ENCODE data around the gene ASTL.

The ASTL gene

DNA sequence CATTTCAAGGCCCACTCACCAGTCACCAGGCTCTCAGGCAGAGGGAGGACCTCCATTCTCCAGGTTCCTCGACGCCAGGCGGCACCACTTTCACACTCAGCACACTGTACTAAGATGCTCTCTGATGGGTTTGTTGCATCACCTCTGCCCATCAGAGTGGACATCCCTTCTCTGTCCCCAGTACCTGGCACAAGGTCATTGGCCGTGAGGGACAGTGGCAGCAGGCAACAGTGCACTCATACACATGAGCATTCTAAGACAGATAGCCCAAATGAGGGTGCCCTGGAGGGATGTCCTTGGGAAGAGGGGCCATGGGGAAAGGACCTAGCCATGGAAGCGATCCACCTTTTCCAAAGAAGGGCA is 18.9 kb downstream of the ASTL start:
- Histone ChIP-seq H3K4me3 (ENCODE audit: low read depth, low read length) (no peak overlapping the region), H3K9ac (ENCODE audit: low read depth, low read length) (no peak overlapping the region), H3K9me3 (ENCODE audit: control insufficient read depth, insufficient read depth, low read length) (no peaks in the 10 kb centered on the region), H3K4me1 (ENCODE audit: control insufficient read depth, insufficient read depth, low read length) (peaks cover 4% of the 10 kb centered on the region), H3K27me3 (ENCODE audit: control insufficient read depth, insufficient read depth, low read length) (peaks cover 36% of the 10 kb centered on the region), H3K36me3 (ENCODE audit: control insufficient read depth, insufficient read depth, low read length) (no peaks in the 10 kb centered on the region)

DNA sequence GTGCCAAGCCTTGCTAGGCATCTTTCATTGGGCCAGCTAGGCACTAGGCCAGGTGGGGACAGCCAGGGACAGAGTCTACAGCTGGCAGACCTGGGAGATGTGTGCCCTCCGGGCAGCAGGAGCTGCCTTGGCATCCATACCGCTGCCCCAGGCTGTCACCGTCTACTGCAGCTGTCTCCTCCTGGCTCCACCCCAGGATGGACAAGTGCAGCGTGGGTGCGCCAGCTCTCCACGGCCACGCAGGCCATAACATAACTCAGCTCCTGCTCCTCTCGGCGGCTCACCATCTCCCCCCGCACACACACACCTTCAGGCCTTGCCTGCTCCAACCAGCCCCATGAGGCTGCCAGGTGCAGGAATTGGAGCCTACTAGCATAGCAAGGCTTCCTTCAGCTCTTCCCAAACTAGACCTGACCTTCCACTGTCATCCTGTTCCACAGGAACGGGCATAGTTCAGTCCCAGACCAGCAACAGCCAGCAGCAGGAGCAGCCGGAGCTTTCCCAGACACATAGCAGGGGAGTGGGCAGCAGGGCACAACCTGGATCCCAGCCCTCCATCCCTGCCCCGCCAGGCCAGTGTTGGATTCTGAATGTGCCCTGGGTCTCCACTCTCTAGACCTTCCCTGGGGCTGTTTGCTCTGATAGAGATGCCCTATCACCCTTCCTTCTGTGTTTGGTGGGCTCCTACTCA is 19.5 kb downstream of the ASTL start:
- Histone ChIP-seq H3K36me3 (ENCODE audit: control insufficient read depth, insufficient read depth, low read length) (no peaks in the 10 kb centered on the region), H3K27me3 (ENCODE audit: control insufficient read depth, insufficient read depth, low read length) (peaks cover 36% of the 10 kb centered on the region), H3K4me3 (ENCODE audit: low read depth, low read length) (no peak overlapping the region), H3K9ac (ENCODE audit: low read depth, low read length) (no peak overlapping the region), H3K9me3 (ENCODE audit: control insufficient read depth, insufficient read depth, low read length) (no peaks in the 10 kb centered on the region), H3K4me1 (ENCODE audit: control insufficient read depth, insufficient read depth, low read length) (peaks cover 4% of the 10 kb centered on the region)

DNA sequence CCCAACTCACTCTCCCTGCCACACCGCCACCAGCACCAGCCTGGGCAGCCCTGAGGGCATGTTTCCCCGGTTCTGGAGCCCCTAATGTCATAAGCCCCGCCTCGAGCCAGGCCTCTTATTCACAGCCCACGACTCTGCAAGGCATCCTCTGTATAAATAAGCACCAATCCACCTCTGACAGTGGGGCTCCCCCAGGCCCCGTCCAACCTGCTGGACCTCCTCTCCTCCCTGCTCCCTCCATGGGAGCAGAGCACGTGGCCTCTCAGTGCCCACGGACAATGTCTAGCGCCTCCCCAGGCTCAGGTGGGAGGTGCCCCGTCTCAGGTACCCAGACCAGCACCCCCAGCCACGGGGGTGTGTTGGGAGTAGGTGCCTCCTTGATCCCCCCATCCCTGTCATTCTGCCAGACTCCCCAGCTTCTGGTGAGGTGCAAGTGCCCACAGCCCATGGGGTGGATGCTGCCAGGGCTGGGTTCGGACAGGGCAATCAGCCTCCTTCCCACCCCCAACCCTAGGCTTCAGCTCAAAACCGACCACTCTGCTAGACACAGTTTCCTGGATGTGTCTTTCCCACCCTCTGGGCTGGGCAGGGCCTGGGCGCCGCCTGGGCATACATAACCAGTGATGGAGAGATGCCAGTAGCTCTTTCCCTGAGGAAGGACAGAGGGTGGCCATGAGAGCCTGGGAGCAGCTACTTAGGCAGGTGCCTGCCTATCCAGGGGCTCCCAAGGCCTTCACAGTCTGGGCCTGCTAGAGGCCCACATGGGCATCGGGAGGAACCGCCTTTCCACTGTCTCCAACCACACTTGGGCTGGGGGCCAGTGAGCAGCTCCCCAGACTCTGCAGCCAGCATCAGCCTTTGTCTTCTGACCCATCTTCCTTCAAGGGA is 20.4 kb downstream of the ASTL start:
- Histone ChIP-seq H3K36me3 (ENCODE audit: control insufficient read depth, insufficient read depth, low read length) (no peaks in the 10 kb centered on the region), H3K9me3 (ENCODE audit: control insufficient read depth, insufficient read depth, low read length) (no peaks in the 10 kb centered on the region), H3K4me1 (ENCODE audit: control insufficient read depth, insufficient read depth, low read length) (peaks cover 4% of the 10 kb centered on the region), H3K9ac (ENCODE audit: low read depth, low read length) (no peak overlapping the region), H3K4me3 (ENCODE audit: low read depth, low read length) (peak overlapping the region; percentile 52), H3K27me3 (ENCODE audit: control insufficient read depth, insufficient read depth, low read length) (peaks cover 36% of the 10 kb centered on the region)

DNA sequence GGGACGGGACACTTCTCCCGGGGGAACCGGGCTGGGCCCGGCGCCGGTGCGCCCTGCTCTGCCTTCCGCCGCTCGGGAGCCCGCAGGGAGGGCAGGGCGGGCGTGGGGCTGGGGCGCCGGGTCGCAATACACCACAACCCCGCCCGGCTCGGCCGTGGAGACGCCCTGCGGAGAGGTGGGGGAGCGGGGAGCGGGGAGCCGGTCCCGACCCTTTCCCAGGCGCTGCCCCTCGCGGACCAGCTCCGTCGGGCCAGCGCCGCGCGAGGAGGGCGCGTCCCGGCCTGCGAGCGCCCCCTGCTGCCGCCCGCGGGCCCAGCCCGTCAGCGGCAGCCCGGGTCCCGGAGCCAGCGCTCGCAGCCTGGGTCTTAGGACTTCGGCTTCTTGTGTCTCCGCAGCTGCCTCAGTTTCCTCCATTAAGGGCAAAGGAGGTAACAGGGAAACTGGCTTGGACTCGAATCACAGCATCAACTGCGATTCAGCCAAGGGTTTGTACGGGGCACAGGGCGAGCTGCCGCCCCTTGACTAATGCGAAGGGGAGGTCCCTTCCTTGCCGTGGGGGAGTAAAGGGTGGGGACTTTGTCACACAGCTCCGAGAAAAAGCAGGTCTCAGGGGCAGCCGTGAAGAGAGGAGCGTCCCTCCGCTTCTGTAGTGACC is 21.3 kb downstream of the ASTL start:
- no peaks in the 10 kb centered on the region for H3K9me3 ChIP-seq (ENCODE audit: control insufficient read depth, insufficient read depth, low read length)
- H3K4me1 ChIP-seq (ENCODE audit: control insufficient read depth, insufficient read depth, low read length) = peaks cover 4% of the 10 kb centered on the region
- peak overlapping the region; percentile 52 for H3K4me3 ChIP-seq (ENCODE audit: low read depth, low read length)
- H3K27me3 ChIP-seq (ENCODE audit: control insufficient read depth, insufficient read depth, low read length) = peaks cover 36% of the 10 kb centered on the region
- no peaks in the 10 kb centered on the region for H3K36me3 ChIP-seq (ENCODE audit: control insufficient read depth, insufficient read depth, low read length)
- no peak overlapping the region for H3K9ac ChIP-seq (ENCODE audit: low read depth, low read length)

DNA sequence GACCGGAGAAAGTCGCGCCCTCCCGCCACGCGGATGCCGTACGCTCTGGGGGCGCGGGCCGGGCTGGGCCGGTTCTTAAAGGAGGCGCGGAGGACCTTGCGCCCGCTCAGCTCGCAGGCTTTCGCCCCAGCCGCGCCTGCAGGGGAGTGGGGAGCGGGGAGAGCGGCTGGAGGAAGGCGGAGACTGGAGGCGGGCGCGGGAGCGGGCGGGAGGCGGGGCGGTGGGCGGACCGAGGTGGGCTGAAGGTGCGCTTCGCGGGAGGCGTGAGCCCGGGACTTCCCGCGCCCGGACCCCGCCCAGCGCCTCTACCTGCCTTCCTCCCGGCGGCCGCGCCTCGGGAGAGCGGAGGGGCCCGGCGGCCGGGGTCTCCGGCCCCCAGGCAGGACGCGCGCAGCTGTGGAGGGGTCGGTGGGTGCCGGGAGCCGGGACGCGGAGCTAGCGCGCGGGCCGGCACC is 21.9 kb downstream of the ASTL start, which contains the start of gene ADRA2B:
TSS of gene ADRA2B (minus strand) at position 148 of the 455 bp plus-strand sequence. CDS start 422 bp downstream, outside the sequence.
- H3K36me3 ChIP-seq (ENCODE audit: control insufficient read depth, insufficient read depth, low read length) = no peaks in the 10 kb centered on the region
- H3K27me3 ChIP-seq (ENCODE audit: control insufficient read depth, insufficient read depth, low read length) = peaks cover 36% of the 10 kb centered on the region
- no peaks in the 10 kb centered on the region for H3K9me3 ChIP-seq (ENCODE audit: control insufficient read depth, insufficient read depth, low read length)
- peak within 1 kb of the TSS; percentile 55 for H3K4me3 ChIP-seq (ENCODE audit: low read depth, low read length)
- H3K9ac ChIP-seq (ENCODE audit: low read depth, low read length) = no peak within 1 kb of the TSS
- peaks cover 4% of the 10 kb centered on the region for H3K4me1 ChIP-seq (ENCODE audit: control insufficient read depth, insufficient read depth, low read length)

DNA sequence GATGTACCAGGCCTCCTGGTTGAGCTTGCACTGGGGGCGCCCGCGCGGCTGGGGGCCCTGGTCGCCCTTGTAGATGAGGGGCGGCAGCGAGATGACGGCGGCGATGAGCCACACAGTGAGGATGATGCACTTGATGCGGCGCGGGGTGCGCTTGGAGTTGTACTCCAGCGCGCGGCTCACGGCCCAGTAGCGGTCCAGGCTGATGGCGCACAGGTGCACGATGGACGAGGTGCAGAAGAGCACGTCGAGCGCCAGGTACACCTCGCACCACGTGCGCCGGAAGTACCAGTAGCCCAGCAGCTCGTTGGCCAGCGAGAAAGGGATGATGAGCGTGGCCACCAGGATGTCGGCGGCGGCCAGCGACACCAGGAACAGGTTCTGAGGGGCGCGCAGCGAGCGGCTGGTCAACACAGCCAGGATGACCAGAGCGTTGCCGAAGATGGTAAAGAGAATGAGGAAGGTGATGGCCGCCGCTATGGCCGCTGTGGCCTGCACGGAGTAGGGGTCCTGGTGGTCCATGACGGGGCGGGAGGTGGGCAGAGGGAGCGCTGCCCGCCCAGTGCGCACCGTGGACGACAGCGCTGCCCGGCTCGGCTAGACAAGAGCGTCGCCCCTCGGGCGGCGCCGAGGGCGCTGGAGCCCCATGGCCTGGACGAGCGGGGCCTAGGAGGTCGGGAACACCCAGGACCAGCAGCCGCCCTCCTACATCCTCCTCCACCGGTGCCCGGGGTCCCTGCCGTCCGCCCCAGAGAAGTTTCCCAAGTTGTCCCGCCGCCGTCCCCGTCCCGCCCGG is 22.5 kb downstream of the ASTL start:
- Histone ChIP-seq H3K9me3 (ENCODE audit: control insufficient read depth, insufficient read depth, low read length) (no peaks in the 10 kb centered on the region), H3K36me3 (ENCODE audit: control insufficient read depth, insufficient read depth, low read length) (no peaks in the 10 kb centered on the region), H3K4me3 (ENCODE audit: low read depth, low read length) (peak overlapping the region; percentile 55), H3K4me1 (ENCODE audit: control insufficient read depth, insufficient read depth, low read length) (peaks cover 4% of the 10 kb centered on the region), H3K27me3 (ENCODE audit: control insufficient read depth, insufficient read depth, low read length) (peaks cover 32% of the 10 kb centered on the region), H3K9ac (ENCODE audit: low read depth, low read length) (no peak overlapping the region)

DNA sequence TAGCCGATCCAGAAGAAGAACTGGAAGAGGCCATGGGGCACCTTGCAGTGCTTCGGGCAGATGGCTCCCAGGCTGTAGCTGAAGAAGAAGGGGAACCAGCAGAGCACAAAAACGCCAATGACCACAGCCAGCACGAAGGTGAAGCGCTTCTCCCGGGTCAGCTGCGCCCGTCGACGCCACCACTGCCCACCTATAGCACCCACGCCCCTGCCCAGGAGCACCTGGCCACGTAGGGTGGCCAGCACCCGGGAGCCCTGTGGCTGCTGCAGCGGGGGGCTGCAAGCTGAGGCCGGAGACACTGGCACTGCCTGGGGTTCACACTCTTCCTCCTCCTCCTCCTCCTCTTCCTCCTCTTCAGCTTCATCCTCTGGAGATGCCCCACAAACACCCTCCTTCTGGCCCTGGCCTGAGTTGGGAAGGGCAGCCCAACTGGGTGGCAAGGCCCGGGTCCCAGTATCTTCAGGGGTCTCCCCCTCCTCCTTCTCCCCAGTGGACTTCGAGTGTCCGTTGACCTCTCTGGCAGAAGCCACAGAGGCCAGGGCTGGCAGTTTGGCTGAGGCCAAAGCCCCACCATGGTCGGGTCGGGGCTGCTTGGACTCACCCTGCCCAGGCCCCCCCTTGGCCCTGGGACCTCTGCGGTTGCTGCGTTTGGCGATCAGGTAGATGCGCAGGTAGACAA is 23.3 kb downstream of the ASTL start:
- Histone ChIP-seq H3K9ac (ENCODE audit: low read depth, low read length) (no peak overlapping the region), H3K27me3 (ENCODE audit: control insufficient read depth, insufficient read depth, low read length) (peaks cover 32% of the 10 kb centered on the region)

DNA sequence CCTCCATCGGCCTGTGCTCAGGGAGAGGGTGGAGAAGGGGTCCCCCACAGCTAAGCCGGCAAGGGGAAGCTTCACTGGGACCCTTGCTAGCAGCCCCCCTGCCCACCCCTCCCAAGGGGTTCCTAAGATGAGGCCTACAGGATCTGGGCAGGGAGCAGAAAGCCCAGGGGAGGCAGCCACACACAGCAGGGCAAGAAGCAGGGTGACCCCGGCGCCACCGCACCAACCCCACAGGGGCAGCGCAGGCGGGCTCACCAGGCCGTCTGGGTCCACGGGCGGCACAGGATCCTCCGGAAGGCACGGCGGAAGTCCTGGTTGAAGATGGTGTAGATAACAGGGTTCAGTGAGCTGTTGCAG is 23.8 kb downstream of the ASTL start:
- H3K4me1 ChIP-seq (ENCODE audit: control insufficient read depth, insufficient read depth, low read length) = peaks cover 4% of the 10 kb centered on the region
- H3K9ac ChIP-seq (ENCODE audit: low read depth, low read length) = no peak overlapping the region
- H3K9me3 ChIP-seq (ENCODE audit: control insufficient read depth, insufficient read depth, low read length) = no peaks in the 10 kb centered on the region
- H3K36me3 ChIP-seq (ENCODE audit: control insufficient read depth, insufficient read depth, low read length) = no peaks in the 10 kb centered on the region
- H3K4me3 ChIP-seq (ENCODE audit: low read depth, low read length) = no peak overlapping the region
- peaks cover 30% of the 10 kb centered on the region for H3K27me3 ChIP-seq (ENCODE audit: control insufficient read depth, insufficient read depth, low read length)

More for the DNA sequence above, 23.3 kb downstream of the ASTL start:
- H3K4me1 ChIP-seq (ENCODE audit: control insufficient read depth, insufficient read depth, low read length) = peaks cover 4% of the 10 kb centered on the region
- no peaks in the 10 kb centered on the region for H3K9me3 ChIP-seq (ENCODE audit: control insufficient read depth, insufficient read depth, low read length)
- H3K4me3 ChIP-seq (ENCODE audit: low read depth, low read length) = no peak overlapping the region
- H3K36me3 ChIP-seq (ENCODE audit: control insufficient read depth, insufficient read depth, low read length) = no peaks in the 10 kb centered on the region

DNA sequence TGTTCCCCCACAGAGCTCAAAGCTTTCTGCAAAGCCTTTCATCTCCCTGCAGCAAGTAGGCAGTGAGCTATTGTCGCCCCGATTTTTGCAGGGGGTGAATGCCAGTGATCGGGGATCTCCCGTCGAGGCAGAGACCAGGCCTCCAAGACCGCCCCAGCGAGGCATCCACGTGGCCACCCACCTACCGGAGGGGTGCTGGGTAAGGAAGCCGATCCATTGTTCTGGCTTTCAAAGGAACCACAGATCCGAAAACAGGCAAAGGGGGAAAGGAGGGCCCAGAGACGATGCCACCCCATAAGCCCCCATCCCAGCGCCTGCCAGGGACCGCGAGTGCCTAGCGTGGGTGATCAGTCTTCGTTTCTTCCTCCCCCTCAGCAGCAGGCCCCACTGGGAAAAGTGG is 24.4 kb downstream of the ASTL start:
- Histone ChIP-seq H3K27me3 (ENCODE audit: control insufficient read depth, insufficient read depth, low read length) (peaks cover 29% of the 10 kb centered on the region), H3K4me3 (ENCODE audit: low read depth, low read length) (no peak overlapping the region), H3K36me3 (ENCODE audit: control insufficient read depth, insufficient read depth, low read length) (no peaks in the 10 kb centered on the region), H3K4me1 (ENCODE audit: control insufficient read depth, insufficient read depth, low read length) (peaks cover 7% of the 10 kb centered on the region), H3K9me3 (ENCODE audit: control insufficient read depth, insufficient read depth, low read length) (no peaks in the 10 kb centered on the region), H3K9ac (ENCODE audit: low read depth, low read length) (no peak overlapping the region)

DNA sequence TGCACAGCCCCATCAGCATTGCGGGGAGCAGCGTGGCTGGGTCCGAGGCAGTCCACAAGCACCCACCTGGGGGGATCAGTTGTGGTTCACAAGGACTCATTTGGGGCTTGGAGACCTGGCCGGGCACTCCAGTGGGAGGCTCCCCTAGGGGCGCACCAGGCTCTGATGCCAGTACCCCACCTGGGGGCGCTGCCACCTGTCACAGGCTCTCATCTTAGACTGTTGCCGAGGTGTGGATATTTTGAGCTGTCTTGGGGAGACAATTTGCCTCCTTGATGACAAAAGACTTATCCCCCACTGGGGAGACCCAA is 25.0 kb downstream of the ASTL start:
- H3K27me3 ChIP-seq (ENCODE audit: control insufficient read depth, insufficient read depth, low read length) = peaks cover 23% of the 10 kb centered on the region
- H3K4me3 ChIP-seq (ENCODE audit: low read depth, low read length) = no peak overlapping the region
- no peaks in the 10 kb centered on the region for H3K9me3 ChIP-seq (ENCODE audit: control insufficient read depth, insufficient read depth, low read length)
- peaks cover 7% of the 10 kb centered on the region for H3K4me1 ChIP-seq (ENCODE audit: control insufficient read depth, insufficient read depth, low read length)
- H3K9ac ChIP-seq (ENCODE audit: low read depth, low read length) = no peak overlapping the region
- no peaks in the 10 kb centered on the region for H3K36me3 ChIP-seq (ENCODE audit: control insufficient read depth, insufficient read depth, low read length)

All from iPS-15b (cell line).